HG03103 (cell line): ENCODE data around the gene NOS1AP.

ENCODE experiments used
- ATAC-seq: cut with Tn5 transposase; IDR thresholded peaks from one replicate; pipeline ENCODE4 v1.9.1; 2021; ENCODE audit warnings: low read depth; ENCODE audit not compliant: unreplicated experiment

NOS1AP gene

GRCh38 chr1:162235241-162235800 lies 165.8 kb downstream of the NOS1AP start:
- no peak for ATAC-seq

GRCh38 chr1:162236201-162236600 lies 166.7 kb downstream of the NOS1AP start:
- no peak for ATAC-seq

GRCh38 chr1:162236618-162237017 lies 167.1 kb downstream of the NOS1AP start:
- no peak for ATAC-seq

- ATAC-seq, result no peak
Observed at GRCh38 chr1:162240577-162240976, 171.1 kb downstream of the NOS1AP start.

- ATAC-seq, result no peak
Observed at GRCh38 chr1:162242804-162243203, 173.3 kb downstream of the NOS1AP start.

- no peak for ATAC-seq
Observed at GRCh38 chr1:162248854-162249535, 179.5 kb downstream of the NOS1AP start.

GRCh38 chr1:162250004-162250730 lies 180.7 kb downstream of the NOS1AP start:
- ATAC-seq, result no peak

GRCh38 chr1:162251102-162251501 lies 181.6 kb downstream of the NOS1AP start:
- ATAC-seq, result no peak

GRCh38 chr1:162252214-162252613 lies 182.7 kb downstream of the NOS1AP start:
- ATAC-seq, result no peak

GRCh38 chr1:162253790-162254189 lies 184.3 kb downstream of the NOS1AP start:
- ATAC-seq, result no peak

GRCh38 chr1:162256287-162256686 lies 186.8 kb downstream of the NOS1AP start:
- no peak for ATAC-seq

- no peak for ATAC-seq
Observed at GRCh38 chr1:162258394-162258793, 188.9 kb downstream of the NOS1AP start.

GRCh38 chr1:162259894-162260455 lies 190.5 kb downstream of the NOS1AP start:
- no peak for ATAC-seq

- no peak for ATAC-seq
Observed at GRCh38 chr1:162264108-162264507, 194.6 kb downstream of the NOS1AP start.

GRCh38 chr1:162265983-162266382 lies 196.5 kb downstream of the NOS1AP start:
- ATAC-seq, result no peak

GRCh38 chr1:162270016-162270770 lies 200.7 kb downstream of the NOS1AP start:
- ATAC-seq, result no peak

- no peak for ATAC-seq
Observed at GRCh38 chr1:162271972-162272371, 202.5 kb downstream of the NOS1AP start.

- no peak for ATAC-seq
Observed at GRCh38 chr1:162272419-162272818, 202.9 kb downstream of the NOS1AP start.

- no peak for ATAC-seq
Observed at GRCh38 chr1:162275622-162276175, 206.2 kb downstream of the NOS1AP start.

- ATAC-seq, result no peak
Observed at GRCh38 chr1:162276493-162276892, 207.0 kb downstream of the NOS1AP start.

GRCh38 chr1:162279136-162279498 lies 209.6 kb downstream of the NOS1AP start:
- ATAC-seq, result no peak
